HCT116 (cell line): ENCODE measurements around the gene ZNF575. TPM values are rescaled to one million over a fixed set of nuclear protein-coding genes. Genes with fewer than 3 reads are reported as not detected.

Experiments
- ATAC-seq: fragments of 200-7000 bp; cut with Tn5 transposase; 2 replicates; pipeline ENCODE4 v1.9.1; 2020; ENCODE audit warnings: mild to moderate bottlenecking, moderate library complexity
- BruUV-seq: library from RNA; stranded (reverse); fragments of 400-500 nt; replicated peaks from 2 replicates; lab custom pipeline; 2021; lab: Mats Ljungman, UMichigan
- CTCF ChIA-PET: fragments of 300-600 bp; sonication (Branson Sonifier 250); formaldehyde crosslinking; loops from one replicate; lab custom pipeline; 2021; ENCODE audit warnings: antibody characterized with exemption; lab: Charles Lee
- POLR2A ChIA-PET: fragments of 300-600, 350-600 bp; sonication (Branson Sonifier 250); formaldehyde crosslinking; loops from one replicate; lab custom pipeline; 2021; ENCODE audit warnings: antibody characterized with exemption; lab: Charles Lee
- RAD21 ChIA-PET, 2 experiments: fragments of 300-600 bp; sonication (Branson Sonifier 250); formaldehyde crosslinking; loops; one replicate each; lab custom pipeline; 2023; ENCODE audit warnings: low total read pairs in 2 of 2; ENCODE audit not compliant: uncharacterized antibody in 2 of 2, unreplicated experiment in 2 of 2, low non-redundant PET in 1 of 2; lab: Charles Lee
- DNase-seq: peaks from one replicate; pipeline ENCODE4 v3.0.0-alpha.2; 2010; ENCODE audit warnings: low read depth, low spot score
- H2AFZ ChIP-seq: fragments of 200-600 bp; shearing (Covaris generic), sonication (generic); 2 replicates; pipeline ENCODE4 v1.6.1; 2017; ENCODE audit warnings: low read depth, mixed run types, mixed read lengths, antibody characterized with exemption, low read length; ENCODE audit not compliant: poor library complexity, severe bottlenecking
- H3K27ac ChIP-seq: 2 replicates; pipeline ENCODE4 v1.5.1; 2012; ENCODE audit warnings: low read depth, low read length
- H3K27me3 ChIP-seq: fragments of 200-600 bp; sonication (generic); 2 replicates; pipeline ENCODE4 v1.6.1; 2016; ENCODE audit warnings: mixed run types, low read length, mixed read lengths; ENCODE audit not compliant: insufficient read depth
- H3K36me3 ChIP-seq, 2 experiments: fragments of 200-500 bp in 1 of 2; fragments of 200-600 bp in 1 of 2; sonication (Bioruptor generic) in 1 of 2; sonication (generic) in 1 of 2; 2 replicates each; pipeline versions ENCODE4 v1.5.1 to v1.6.1; 2014 to 2016; ENCODE audit warnings: low read length in 2 of 2, inconsistent platforms in 1 of 2, mixed read lengths in 1 of 2, mixed run types in 1 of 2; ENCODE audit not compliant: insufficient read depth in 2 of 2, control insufficient read depth in 1 of 2
- H3K4me1 ChIP-seq, 2 experiments: fragments of 200-600 bp in 1 of 2; sonication (generic) in 1 of 2; 2 replicates each; pipeline versions ENCODE4 v1.5.1 to v1.6.1; 2012 to 2017; ENCODE audit warnings: low read length in 2 of 2, inconsistent platforms in 1 of 2, mild to moderate bottlenecking in 1 of 2, mixed read lengths in 1 of 2, mixed run types in 1 of 2, moderate library complexity in 1 of 2; ENCODE audit not compliant: insufficient read depth in 2 of 2, control insufficient read depth in 1 of 2
- H3K4me2 ChIP-seq: fragments of 200-600 bp; sonication (generic); 2 replicates; pipeline ENCODE4 v1.6.1; 2017; ENCODE audit warnings: mixed run types, low read length, mixed read lengths
- H3K4me3 ChIP-seq, 2 experiments: fragments of 200-600 bp in 1 of 2; sonication (generic) in 1 of 2; replicated peaks in 1 of 2; 2 replicates each; pipeline ENCODE4 v1.5.1; 2011 to 2016; ENCODE audit warnings: low read length in 2 of 2, control low read depth in 1 of 2, low read depth in 1 of 2, mild to moderate bottlenecking in 1 of 2, mixed read lengths in 1 of 2, mixed run types in 1 of 2
- H3K79me2 ChIP-seq: fragments of 200-600 bp; sonication (generic); 2 replicates; pipeline ENCODE4 v1.6.1; 2017; ENCODE audit warnings: mild to moderate bottlenecking, mixed run types, low read length, moderate library complexity, mixed read lengths; ENCODE audit not compliant: insufficient read depth
- H3K9ac ChIP-seq: fragments of 200-600 bp; sonication (generic); 2 replicates; pipeline ENCODE4 v1.6.1; 2016; ENCODE audit warnings: low read length, mixed read lengths
- H3K9me2 ChIP-seq: fragments of 200-600 bp; sonication (generic), shearing (Covaris generic); 2 replicates; pipeline ENCODE4 v1.6.1; 2017; ENCODE audit warnings: mixed run types, mild to moderate bottlenecking, moderate library complexity; ENCODE audit not compliant: insufficient read depth
- H3K9me3 ChIP-seq, 2 experiments: fragments of 200-500 bp in 1 of 2; fragments of 200-600 bp in 1 of 2; sonication (Bioruptor generic) in 1 of 2; sonication (generic) in 1 of 2; 2 replicates each; pipeline ENCODE4 v1.6.1; 2014 to 2017; ENCODE audit warnings: low read length in 2 of 2, mixed read lengths in 2 of 2, inconsistent platforms in 1 of 2, low read depth in 1 of 2, mild to moderate bottlenecking in 1 of 2, mixed run types in 1 of 2, moderate library complexity in 1 of 2; ENCODE audit not compliant: control insufficient read depth in 1 of 2, insufficient read depth in 1 of 2
- H4K20me1 ChIP-seq: fragments of 200-600 bp; sonication (generic), shearing (Covaris generic); 2 replicates; pipeline ENCODE4 v1.6.1; 2017; ENCODE audit warnings: mixed run types, mild to moderate bottlenecking, moderate library complexity; ENCODE audit not compliant: insufficient read depth
- ATF3 ChIP-seq: IDR thresholded peaks from 2 replicates; pipeline ENCODE4 v1.6.1; 2012
- CEBPB ChIP-seq: IDR thresholded peaks from 2 replicates; pipeline ENCODE4 v1.6.1; 2012; ENCODE audit warnings: low read depth
- EGR1 ChIP-seq: IDR thresholded peaks from 2 replicates; pipeline ENCODE4 v1.6.1; 2012; ENCODE audit warnings: low read depth
- ELF1 ChIP-seq: IDR thresholded peaks from 2 replicates; pipeline ENCODE4 v1.6.1; 2012; ENCODE audit warnings: low read depth, borderline replicate concordance
- EZH2 ChIP-seq: fragments of 200-600 bp; sonication (generic); IDR thresholded peaks from 2 replicates; pipeline ENCODE4 v1.6.1; 2017; ENCODE audit warnings: antibody characterized with exemption, mixed run types
- MAX ChIP-seq: IDR thresholded peaks from 2 replicates; pipeline ENCODE4 v1.6.1; 2012
- POLR2A ChIP-seq: IDR thresholded peaks from 2 replicates; pipeline ENCODE4 v1.7.0; 2011; ENCODE audit warnings: borderline replicate concordance; ENCODE audit not compliant: insufficient read depth, insufficient read length; ENCODE audit errors: extremely low read depth
- POLR2AphosphoS5 ChIP-seq: IDR thresholded peaks from 2 replicates; pipeline ENCODE4 v1.6.1; 2011; ENCODE audit warnings: mild to moderate bottlenecking, low read depth, low read length, moderate library complexity
- SP1 ChIP-seq: IDR thresholded peaks from 2 replicates; pipeline ENCODE4 v1.6.1; 2012; ENCODE audit warnings: low read depth
- SRF ChIP-seq: IDR thresholded peaks from 2 replicates; pipeline ENCODE4 v1.6.1; 2012; ENCODE audit warnings: low read depth
- intact Hi-C: fragments of 100-400 bp; cut with micrococcal nuclease; formaldehyde crosslinking; loops from 2 replicates; pipeline ENCODE4 v1.10.0; 2022
- total RNA-seq: library from RNA; stranded (reverse); gene quantifications from one replicate; pipeline ENCODE4 v1.2.1, GENCODE V29; 2021; ENCODE audit not compliant: unreplicated experiment

ZNF575 gene
- total RNA-seq, 1 experiment from 2014 or later, result 1.9 TPM

DNA sequence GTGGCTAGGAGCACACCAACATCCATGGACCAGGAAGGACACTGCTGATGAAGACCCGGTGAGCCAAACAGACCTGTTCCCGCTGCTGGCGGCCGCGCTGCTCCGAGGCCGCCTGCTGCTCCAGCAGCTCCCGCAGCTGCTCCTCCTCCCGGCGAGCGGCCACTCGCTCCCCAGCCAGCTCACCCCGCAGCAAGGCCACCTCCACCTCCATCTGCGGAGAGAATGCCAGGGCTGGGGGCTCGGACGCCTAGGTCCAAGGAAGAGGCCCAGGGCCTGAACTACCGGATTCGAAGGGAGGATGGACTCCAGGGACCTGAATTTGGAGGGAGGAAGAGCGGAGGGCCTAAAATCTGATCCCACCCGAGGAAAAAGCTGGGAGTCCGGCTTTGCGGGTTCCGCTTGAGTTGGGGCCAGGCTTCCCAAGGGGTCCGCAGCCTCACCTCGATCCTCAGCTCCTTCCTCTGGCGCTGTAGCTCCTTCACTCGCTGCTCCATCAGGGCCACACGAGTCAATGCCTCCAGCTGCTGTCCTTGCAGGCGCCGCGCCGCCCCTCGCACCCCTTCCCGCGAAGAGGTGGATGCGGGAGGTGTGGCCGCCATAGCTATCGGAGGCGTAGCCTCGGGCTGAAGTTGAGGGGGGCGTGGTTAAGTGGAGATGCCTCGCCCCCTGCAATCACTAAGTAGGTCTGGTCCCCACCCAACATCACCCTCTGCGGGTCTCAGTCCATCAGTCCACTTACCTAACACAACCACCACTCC lies 31.1 kb upstream of the ZNF575 start:
- Histone ChIP-seq H3K4me2 (no peak overlapping the region), H3K36me3 (peaks cover 0 to 3% of the 10 kb centered on the region in 2 experiments; a peak in 1 of 4 replicates), H3K9me2 (no peaks in the 10 kb centered on the region), H3K27me3 (no peaks in the 10 kb centered on the region), H4K20me1 (no peaks in the 10 kb centered on the region), H3K27ac (no peak overlapping the region)
- ATAC-seq, result no peak
- TF ChIP-seq EZH2, result no peak
- no peak for TF ChIP-seq SRF
- TF ChIP-seq SP1, result no peak
- TF ChIP-seq MAX, result no peak
- no peak for TF ChIP-seq POLR2A
- TF ChIP-seq ATF3, result no peak
- TF ChIP-seq ELF1, result no peak
- TF ChIP-seq, all 23 proteins: peak for 0
- no TSS peak for BruUV-seq
- no peak overlapping the region for H3K9ac ChIP-seq
- CTCF ChIA-PET, result interaction anchor here (0.7 kb wide), 1 partner anchor 55 kb away, joined by 3 read pairs; no protein-coding TSS in a partner anchor
- H3K79me2 ChIP-seq, result no peaks in the 10 kb centered on the region
- peaks cover 9 to 20% of the 10 kb centered on the region in 2 experiments; a peak in 3 of 4 replicates for H3K4me1 ChIP-seq
- H3K9me3 ChIP-seq, result no peaks in the 10 kb centered on the region
- RAD21 ChIA-PET, result no interaction called here
- H2AFZ ChIP-seq, result no peak overlapping the region
- no peak overlapping the region for H3K4me3 ChIP-seq
- no peak for DNase-seq
- POLR2A ChIA-PET, result no interaction called here
- intact Hi-C loops, result no loop called here

DNA sequence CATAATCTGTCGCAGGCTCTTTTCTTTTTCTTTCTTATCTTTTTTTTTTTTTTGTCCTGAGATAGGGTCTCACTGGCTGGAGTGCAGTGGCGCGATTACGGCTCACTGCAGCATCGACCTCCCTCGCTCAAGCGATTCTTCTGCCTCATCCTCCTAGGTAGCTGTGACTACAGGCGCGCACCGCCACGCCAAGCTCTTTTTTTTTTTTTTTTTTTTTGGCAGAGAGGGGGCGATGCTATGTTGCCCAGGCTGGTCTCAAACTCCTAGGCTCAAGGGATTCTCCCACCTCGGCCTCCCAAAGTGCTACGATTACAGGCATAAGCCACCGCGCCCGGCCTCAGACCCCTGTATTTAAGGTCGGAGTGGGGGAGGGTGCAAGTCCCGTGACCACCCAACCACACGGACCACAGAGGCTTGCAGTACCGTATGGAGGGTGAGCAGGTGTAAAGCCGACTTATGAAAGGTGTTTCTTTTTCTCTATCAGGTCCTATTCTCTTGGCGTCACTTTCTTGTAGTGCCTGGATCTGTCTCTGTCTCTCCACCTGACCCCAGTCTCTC lies 30.5 kb upstream of the ZNF575 start:
- RAD21 ChIA-PET, result no interaction called here
- H3K36me3 ChIP-seq, result no peaks in the 10 kb centered on the region
- intact Hi-C loops, result no loop called here
- no peak overlapping the region for H3K9ac ChIP-seq
- POLR2A ChIA-PET, result no interaction called here
- DNase-seq (no peak), ATAC-seq (no peak)
- H3K79me2 ChIP-seq, result no peaks in the 10 kb centered on the region
- peak overlapping the region; percentile 100; the same call in 1 of the 2 replicates for H3K4me2 ChIP-seq
- TF ChIP-seq CEBPB (no peak), EGR1 (no peak), POLR2AphosphoS5 (no peak)
- no TSS peak for BruUV-seq
- no peaks in the 10 kb centered on the region for H3K9me3 ChIP-seq
- no peaks in the 10 kb centered on the region for H3K27me3 ChIP-seq
- H3K9me2 ChIP-seq, result no peaks in the 10 kb centered on the region
- CTCF ChIA-PET, result no interaction called here
- no peak overlapping the region for H2AFZ ChIP-seq
- no peaks in the 10 kb centered on the region for H4K20me1 ChIP-seq
- no peak overlapping the region for H3K27ac ChIP-seq
- H3K4me1 ChIP-seq, result peaks cover 9 to 20% of the 10 kb centered on the region in 2 experiments; a peak in 3 of 4 replicates
- H3K4me3 ChIP-seq, result no peak overlapping the region; a peak in 1 of 4 replicates
